ENCODE measurements around the gene PCYT1A.

DNA sequence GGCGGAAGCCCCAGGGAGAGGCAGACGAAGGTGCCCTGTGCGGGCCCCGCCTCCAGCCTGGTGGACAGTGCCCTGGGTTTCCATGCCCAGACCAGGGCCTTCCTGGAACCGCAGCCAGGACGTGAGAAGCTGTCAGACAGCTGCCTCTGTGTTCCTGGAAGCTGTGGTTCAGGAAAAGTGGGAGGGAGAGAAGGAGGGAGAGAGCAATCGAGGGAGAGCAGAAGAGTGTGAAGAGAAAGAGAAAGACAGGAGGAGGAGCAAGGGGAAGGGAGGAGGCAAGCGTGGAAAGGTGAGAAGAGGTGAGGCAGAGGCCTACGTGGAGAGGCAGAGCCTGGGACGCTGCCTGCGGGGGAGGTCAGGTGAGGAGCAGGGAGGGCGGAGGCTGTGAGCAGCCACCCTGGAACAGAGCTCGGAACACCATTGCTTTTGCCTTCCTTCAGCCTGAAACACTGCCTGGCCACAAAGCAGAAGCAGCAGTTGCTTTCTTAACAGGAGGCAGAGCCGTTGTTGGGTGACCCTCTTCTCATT is 94.9 kb downstream of the PCYT1A start:
- TF ChIP-seq CTCF (IDR thresholded peaks at IDR 0.05) (no peak), POLR2A (IDR thresholded peaks at IDR 0.05) (no peak), POLR2AphosphoS5 (IDR thresholded peaks at IDR 0.05) (peak in 1 of 3 donors; percentile 8)
